GDM1 (cell line): ENCODE results near the gene KCNB1.
"Not testable (repeated sequence)": the region's sequence is repeated elsewhere in the genome, so short reads cannot be mapped to it uniquely, and the experiment has no call there.

Experiments
- DNase-seq: peaks from one replicate; lab custom pipeline; 2025; lab: John Stamatoyannopoulos, UW

KCNB1 gene

DNA sequence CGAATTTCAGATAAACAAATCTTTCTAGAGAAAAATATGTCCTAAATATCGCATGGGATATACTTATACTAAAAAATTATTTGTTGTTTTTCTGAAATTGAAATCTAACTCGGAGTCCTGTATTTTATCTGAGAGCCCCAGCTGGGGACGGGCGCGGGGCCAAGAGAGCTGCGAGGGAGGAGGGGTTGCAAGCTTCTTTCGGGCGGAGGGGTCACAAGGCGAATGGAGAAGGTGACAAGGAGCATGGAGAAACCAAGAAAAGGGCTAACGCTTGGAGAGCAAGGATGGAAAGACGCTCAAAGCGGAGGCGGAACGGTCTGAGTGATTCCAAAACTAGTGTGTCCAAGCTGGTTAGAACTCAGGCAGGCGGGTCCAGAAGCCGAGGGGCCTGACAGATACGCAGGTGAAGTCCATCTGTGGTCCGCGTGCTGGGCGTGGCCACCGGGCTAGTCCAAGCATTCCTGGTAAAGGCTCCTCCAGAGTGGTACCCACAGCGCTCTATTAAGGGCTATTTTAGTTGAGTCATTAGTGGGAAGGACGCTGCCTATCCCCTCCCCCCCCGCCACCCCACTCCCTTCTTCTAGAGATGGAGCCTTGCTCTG lies 163.2 kb downstream of the KCNB1 start:
- no peak for DNase-seq

DNA sequence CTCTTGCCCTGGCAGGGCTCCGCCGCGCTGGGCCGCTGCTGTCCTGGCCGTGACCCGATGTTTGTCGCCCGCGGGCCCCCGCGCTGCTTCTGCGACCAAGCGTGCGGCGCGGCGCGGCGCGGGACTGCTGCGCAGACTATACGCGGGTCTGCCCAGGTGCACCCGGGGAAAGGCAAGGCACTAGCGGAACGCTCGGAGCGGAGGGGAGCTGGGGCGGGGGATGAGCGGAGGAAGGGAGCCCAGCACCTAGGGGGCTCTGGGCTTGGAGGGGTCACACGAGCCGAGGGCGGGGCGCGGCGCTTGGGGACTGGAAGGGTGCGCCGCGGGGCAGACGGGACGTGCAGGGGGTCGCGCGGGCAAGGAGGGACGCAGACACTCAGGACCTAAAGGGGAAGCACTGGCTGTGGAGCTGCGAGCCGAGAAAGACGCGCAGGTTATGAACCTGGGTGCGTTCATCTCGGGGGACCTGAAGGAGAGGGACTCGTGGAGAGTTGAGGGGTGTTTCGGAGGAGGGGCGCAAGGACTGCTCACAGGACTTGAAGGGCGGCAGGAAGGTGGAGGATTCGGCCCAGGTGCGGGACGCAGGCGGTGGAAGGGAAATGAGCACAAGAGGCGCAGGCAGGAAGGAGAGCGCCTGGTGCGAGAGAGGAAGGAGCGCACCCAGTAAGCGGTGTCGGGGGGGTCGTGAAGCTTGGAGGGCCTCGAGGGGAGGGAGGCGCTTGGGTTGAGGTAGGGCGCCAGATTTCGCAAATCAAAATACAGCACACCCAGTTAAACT lies 163.8 kb downstream of the KCNB1 start:
- DNase-seq = no peak

DNA sequence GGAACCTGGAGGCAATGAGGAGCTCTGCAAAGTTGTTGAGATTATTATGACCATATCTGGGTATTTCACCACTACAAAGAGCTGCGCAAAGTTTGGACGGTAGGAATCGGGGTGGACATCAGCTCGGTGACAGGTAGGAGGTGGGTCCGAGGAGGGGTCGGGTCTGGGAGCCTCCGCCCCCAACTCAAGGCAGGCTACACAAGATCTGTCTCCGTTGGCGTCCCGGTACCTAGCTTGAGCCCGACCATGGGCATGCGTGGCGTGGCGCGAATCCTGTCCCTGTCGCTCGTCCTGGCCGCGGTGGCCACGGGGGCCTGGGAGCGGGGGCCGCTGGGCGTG lies 164.4 kb downstream of the KCNB1 start:
- no peak for DNase-seq

DNA sequence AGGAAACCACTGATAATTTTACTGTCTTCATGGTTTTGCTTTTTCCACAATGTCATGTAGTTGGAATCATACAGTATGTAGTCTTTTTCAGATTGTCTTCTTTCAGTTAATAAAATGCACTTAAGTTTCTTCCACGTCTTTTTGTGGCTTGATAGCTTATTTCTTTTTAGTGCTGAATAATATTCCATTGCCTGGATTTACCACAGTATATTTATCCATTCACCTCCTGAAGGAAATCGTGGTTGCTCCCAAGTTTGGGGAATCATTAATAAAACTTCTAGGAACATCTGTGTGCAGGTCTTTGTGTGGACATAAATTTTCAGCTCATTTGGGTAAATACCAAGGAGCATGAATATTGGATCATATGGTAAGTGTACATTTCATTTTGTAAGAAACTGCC lies 165.8 kb downstream of the KCNB1 start:
- no peak for DNase-seq

DNA sequence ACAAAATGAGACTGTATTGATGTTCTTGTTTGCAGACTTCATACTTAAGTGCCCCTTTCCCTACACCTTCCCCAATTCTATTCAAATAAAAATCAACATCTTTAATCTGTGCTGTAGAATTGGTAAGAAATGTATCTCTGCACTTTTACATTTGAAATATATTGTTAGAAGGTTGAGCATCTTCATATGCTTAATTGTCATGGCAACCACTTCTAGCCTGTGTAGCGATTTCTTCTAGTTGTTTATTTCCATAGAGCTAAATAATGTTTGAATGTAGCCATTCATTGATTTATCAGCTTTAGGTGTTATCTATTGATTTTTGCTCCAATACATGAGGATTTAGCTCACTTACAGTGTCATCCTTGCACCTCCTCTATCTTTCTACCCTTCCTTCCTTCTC lies 166.9 kb downstream of the KCNB1 start:
- DNase-seq = no peak

DNA sequence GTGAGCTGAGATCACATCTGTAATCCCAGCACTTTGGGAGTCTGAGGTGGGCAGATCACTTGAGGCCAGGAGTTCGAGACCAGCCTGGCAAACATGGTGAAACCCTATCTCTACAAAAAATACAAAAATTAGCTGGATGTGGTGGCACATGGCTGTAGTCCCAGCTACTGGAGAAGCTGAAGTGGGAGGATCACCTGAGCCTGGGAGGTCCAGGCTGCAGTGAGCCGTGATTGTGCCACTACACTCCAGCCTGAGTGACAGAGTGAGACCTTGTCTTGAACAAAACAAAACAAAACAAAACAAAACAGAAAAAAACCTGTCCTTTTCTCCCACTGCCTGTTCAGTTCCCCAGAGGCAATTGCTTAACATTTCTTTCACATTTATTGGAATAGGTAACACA lies 168.4 kb downstream of the KCNB1 start:
- not testable (repeated sequence) for DNase-seq
